Epithelial cell of prostate (primary cell): ENCODE data around the gene ZNF80.
A peak's percentile ranks its signal among the peaks of the same experiment; 100 is the strongest.

ENCODE experiments used
- DNase-seq: peaks from one replicate; pipeline ENCODE4 v3.0.0-alpha.2; 2011; ENCODE audit warnings: low read depth, low spot score
- H3K27ac ChIP-seq: fragments of 450-650 bp; 2 replicates; pipeline ENCODE4 v1.5.1; 2017; ENCODE audit warnings: mild to moderate bottlenecking

ZNF80 gene

DNA sequence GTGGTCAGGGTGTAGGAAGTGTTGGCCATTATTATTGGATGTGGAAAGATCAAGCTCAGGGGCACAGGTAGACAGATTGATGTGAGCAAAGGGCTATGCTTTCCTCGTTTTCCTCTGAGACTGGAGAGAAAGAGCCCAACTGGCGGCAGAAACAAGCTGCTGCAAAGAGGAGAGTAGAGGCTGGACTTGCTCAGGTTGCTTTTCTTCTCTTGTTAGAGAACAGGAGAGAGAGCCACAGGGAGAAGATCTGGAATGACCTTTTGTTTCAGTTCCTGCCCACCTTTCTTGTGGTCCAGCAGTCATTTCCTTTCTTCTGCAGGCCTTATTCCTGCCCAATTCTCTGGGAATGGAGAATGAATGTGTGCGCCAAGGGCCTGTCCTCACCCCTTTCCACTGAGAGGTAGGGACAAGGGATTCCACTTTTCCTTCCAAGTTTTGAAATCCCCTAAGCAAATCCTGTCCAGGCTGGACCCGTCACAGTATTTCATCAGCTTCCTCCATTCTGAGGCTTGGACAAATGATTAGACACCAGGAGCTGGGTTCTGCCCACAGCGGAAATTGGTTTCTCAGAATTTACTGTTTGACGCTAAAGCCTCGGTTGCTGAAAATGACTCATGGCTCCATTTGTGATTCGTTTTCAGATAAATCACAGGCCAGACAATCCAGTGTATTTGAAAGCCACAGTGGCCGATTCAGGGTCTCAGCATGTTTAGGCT is 16.1 kb downstream of the ZNF80 start:
- DNase-seq, result no peak
- H3K27ac ChIP-seq, result no peak overlapping the region

DNA sequence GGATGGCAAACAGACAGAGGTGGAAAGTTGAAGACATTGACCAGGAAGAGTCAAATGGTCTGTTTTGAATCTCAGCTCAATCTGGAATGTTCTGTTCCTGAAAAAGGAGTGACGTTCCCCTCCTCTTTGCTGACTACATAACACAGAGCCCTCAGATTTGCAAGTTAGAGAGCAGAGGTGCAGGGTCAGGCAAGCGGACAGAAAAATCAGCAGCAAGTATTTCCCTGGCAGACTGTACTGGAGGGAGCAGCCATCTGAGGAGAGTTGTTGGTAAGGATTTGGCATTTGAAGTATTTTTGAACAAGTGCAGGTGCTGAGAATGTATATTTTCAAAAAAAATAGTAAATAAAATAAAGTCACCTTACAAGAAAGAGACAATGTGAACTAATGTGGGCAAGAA is 17.6 kb downstream of the ZNF80 start:
- no peak overlapping the region for H3K27ac ChIP-seq
- no peak for DNase-seq

DNA sequence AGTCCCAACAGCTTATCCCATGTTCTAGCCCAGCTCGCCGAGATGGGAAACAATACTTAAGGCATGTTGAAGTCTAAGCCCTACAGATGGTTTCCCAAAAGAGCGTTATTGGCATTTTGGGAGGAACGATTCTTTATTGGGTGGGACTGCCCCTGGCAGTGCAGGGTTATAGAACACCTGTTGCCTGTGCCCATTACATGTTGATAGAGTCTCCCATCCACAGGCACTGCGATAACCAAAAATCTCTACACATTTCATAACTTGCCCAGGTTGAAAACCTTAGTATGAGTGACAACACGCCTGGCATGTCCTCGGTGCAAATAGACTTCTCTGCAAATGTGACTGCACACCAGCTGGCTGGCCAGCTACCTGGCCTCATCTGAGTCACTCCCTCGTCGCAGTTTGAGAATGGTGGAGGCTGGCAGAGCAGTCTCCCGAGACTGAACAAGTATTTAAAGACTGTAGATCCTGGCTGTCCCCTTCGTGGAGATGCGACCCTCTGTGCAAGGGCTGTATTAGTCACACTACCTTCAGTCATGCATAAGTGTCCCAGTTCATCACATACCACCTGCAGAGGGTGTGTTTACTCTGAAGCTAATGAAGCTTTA is 18.7 kb downstream of the ZNF80 start:
- H3K27ac ChIP-seq, result no peak overlapping the region
- no peak for DNase-seq

DNA sequence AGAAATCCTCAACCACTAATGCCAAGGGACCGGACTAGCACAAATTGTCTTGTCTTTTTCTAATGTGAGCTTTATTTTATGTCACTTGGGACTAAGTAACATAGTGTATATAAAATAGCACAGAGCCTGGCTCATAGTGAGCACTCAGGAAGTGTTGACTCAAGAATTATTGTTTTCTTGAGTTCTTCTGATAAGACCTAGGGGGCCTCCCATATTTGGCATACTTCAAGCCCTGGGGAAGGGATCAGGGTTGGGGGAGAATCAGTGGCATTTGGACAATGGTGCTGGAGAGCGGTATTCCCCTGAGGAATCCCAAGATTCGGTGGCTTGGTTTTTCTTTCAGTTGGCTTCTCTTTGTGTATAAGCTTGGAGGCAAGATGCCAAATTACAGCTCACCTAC is 19.4 kb downstream of the ZNF80 start:
- DNase-seq, result no peak

DNA sequence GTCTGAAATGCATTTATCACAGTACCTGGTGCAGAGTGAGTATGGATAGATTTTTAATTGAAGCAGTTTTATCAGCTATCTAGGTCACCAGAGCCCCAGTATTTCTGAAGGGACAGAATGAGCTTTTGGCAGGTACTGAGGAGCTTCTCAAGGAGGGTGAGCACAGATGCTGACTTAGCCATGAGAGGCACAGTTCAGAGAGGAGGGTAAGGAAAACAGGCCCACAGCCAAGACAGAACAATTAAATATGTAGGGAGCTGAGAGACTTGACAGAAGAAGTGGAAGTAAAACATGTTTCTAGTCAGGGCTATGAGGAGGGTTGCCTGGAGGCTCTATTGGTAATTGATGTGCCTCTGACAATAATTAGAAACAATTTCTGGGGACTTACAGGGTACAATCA is 20.1 kb downstream of the ZNF80 start:
- DNase-seq, result no peak
- no peak overlapping the region for H3K27ac ChIP-seq

More for the DNA sequence above, 19.4 kb downstream of the ZNF80 start:
- H3K27ac ChIP-seq, result no peak overlapping the region

DNA sequence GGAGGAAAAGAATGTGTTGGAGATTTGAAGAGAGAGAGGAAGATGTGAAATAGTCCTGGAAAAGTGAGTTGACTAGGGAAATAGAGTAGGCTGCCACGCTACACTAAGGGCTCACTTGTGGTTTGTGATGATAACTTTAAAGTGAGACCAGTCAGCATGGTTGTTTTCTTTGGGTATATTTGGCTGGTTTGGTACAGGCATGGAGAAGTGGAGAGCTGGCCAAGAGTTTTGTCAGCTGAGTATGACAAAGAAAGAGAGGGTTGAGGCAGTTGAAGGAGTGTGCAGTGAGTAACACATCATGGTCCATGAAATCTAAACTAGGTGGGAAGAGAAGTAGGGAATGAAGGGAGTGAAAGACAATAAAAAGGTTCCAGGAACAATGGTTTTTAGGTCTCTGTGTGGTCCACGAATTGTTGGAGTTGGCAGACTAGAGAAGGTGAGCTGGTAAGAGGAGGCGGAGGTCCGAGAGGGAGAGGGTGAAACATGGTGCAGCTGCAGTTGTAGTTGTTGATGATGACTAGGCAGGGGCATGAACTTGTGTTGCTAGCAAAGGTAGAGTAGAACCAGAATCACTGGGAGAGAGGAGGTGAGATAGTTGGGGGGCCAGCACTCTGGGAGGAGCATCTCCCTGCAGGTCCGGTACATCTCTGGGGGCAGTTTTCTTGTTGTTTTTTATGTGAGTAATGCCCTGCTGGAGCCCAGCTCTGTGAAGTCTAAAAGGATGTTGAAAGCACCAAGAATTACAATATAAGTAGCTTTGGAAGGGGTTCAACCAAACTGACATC is 21.0 kb downstream of the ZNF80 start:
- DNase-seq, result no peak
- H3K27ac ChIP-seq, result no peak overlapping the region

DNA sequence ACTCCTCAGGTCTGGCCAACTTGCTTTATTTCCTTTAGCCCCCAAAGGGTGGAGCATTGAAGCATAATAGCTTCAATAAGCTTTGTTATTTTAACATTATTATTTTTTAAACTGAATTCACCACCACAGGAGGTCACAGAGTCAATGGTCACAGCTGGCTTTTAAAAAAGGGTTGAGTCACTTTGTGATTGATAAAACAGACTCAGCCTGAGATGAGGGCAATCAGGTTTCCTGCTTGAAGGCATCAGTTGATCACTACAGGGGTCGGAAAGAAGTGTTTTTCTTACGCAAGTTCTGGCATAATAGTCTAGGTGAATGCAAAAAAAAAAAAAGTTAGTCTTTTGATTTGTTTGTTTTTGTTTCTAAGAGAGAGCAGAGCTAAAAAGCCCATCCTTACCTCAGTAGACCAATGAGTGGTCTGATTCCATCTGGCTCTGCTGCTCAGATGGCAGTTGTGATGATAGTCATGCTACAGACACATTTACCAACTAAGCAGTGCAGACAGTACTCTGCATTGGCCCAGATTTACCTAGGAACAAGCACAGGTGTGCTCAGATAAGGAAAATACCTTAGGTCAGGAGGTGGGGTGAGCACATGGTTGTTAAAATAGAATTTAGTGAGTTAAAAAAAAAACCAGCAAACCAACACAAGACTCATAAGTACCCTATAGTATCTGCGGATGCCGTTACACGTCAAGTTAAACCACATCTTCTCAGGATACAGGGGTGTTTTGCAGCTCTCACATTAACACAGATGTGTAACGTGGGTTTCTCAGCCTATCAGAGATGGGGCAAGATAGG is 22.6 kb downstream of the ZNF80 start:
- no peak overlapping the region for H3K27ac ChIP-seq
- no peak for DNase-seq

DNA sequence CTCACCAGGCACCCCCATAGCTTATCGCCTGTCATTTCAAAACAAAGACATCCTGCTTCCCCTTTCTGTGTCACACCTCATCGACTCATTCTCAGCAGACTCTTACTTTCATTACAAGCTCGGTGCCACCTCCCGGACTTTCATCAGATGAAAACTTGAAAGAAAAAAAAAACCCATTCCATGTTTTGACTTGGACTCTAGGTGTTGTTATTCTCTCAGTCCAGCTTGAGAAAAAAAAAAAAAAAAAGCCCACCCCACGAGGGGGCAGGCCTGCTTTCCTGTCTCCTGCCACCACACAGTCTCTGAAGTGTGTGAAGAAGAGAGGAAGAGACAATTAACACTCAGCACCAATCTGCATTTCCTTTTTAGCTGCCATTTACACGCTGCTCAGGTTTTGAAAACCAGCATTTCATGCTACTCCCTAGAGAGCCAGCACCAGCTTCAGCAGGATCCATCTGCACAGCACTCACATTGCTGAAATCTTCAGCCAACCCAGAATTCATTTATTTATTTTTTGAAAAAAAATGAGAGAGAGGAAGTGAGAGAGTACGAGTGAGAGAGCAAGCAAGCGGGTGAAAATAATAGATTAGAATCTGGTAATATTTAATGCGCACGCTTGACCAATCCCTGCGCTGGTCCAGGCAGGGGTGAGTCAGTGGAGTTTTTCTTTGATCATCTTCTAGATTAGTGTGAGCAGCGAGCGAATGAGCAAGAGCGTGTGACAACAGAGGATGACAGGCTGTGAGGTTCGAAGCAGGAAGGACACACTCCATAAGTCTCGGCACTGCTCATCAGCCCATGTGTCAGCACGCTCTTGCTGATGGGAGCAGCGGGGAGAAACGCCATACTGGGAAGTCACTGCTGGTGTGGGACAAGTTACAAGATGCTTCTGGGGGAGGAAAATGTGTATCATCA is 23.5 kb downstream of the ZNF80 start:
- H3K27ac ChIP-seq, result no peak overlapping the region
- DNase-seq, result peak; percentile 56

DNA sequence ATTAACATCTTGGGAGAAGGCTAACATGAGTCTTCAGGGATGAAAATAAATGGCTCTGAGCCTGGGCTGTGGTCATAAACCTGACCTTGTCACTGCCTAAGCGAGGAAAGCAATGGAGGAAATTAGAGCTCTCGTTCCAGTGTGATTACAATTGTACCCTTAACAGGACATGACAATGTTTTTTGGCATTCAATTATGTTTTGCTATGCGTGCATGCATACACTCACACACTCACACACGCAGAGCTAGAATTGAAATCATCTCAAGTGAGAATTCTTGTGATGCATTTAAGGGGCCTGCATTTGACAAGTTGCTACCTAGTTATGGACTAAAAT is 24.1 kb downstream of the ZNF80 start:
- DNase-seq, result no peak
- no peak overlapping the region for H3K27ac ChIP-seq

DNA sequence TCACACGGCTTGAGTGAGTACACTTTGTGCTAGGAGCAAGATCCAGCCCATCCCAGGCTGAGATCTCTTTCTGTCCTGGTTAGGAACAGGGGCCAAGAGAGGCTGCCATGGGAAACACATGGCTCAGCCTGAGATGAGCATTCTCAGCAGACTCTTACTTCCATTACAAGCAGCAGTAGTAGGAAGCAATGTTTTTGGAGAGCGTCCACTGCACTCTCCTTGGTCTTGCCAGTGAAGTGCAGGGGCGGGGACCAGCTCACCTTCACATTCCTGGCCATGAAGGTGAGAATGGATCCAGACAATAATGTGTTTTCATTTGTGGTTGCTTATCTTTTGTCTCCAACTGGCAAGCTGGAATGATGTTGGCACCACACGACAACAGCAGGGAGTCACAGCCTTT is 24.7 kb downstream of the ZNF80 start:
- no peak overlapping the region for H3K27ac ChIP-seq
- no peak for DNase-seq

DNA sequence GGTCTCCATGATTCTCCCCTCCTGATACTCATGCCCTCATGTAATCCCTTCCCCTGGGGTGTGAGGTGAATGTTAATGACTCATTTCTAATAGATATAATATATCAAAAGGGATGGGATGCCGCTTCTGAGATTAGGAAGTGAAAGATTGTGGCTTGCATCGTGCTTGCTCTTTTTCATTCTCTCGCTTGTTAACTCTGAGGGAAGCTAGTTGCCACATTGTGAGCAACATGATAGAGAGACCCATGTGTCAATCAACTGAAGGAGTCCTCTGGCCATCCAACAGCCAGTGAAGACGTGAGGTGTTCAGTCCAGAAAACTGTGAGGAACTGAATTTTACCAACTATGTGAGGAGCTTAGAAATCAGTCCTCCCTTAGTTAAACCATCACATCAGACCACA is 29.6 kb downstream of the ZNF80 start:
- no peak for DNase-seq
- no peak overlapping the region for H3K27ac ChIP-seq

DNA sequence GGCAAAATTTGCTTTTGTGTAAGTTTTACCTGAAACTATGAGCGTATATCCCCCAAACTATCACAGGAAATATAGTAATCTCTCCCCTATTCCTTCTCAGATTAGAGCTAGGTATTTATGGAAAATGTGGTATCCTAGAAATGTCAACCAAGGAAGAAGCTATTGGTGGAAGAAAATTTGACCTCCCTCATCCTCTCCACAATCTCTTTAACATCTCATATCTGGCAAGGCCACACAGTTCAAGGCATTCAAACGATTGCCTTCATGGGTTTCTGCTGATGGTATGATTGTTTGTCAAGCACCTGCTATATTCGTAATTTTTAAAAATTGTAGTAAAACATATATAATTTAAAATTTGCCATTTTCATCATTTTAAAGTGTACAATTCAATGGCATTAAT is 31.0 kb downstream of the ZNF80 start:
- no peak overlapping the region for H3K27ac ChIP-seq
- DNase-seq, result no peak

DNA sequence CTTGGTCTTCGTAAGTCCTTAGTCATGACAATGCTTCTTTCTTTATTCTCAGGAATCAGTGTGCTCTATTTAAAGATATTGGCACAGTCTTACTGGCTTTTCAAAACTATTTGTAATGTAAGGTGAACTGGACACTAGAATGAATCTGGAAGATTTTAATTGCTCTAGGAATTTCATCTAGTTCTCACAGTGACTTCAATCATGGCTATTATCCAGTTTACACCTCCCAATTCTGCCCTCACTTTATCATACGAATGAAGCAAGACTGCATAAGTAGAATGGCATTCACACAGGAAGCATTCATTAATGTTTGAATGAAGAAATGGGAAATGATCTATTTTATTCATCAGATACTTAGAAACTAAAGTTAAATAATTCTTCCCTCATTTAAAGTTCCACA is 31.8 kb downstream of the ZNF80 start:
- H3K27ac ChIP-seq, result no peak overlapping the region
- DNase-seq, result no peak

DNA sequence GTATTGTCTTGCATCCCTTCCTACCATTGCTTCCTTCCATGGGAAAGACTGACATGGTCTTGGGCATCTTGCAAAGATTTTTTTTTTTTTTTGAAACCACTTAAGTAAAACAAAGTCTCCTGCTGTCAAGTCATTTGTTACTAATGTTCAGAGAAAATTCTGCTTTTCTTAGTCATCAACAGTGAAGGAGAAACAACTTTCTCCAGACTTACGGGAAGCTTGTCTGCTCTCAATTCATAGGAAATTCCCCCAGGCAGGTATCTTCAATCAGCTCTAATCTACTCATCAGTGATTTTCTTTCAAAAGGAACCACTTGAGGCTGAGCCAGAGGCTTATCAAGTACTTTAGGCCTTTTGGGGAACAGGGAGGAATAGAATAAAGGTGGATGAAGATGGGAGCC is 42.6 kb downstream of the ZNF80 start:
- no peak overlapping the region for H3K27ac ChIP-seq
- DNase-seq, result no peak

DNA sequence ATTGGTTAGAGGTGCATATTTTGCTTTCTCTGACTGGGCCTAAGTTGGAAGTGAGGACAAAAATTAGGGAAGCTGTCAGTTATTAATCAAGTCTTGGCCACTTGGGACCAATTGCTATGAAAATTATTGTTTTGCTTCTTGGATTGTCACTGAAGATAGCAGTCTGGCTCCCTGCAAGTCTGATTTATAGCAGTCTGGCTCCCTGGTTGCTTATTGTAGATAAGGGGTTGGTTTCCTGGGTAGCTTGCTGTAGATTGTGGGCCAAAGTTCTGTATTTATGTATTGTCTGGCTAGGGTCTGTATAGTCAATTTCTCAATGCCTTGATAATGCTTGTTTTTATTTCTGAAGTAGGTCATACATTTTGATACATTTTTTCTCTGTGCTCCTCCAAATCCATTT is 45.2 kb downstream of the ZNF80 start:
- H3K27ac ChIP-seq, result no peak overlapping the region

DNA sequence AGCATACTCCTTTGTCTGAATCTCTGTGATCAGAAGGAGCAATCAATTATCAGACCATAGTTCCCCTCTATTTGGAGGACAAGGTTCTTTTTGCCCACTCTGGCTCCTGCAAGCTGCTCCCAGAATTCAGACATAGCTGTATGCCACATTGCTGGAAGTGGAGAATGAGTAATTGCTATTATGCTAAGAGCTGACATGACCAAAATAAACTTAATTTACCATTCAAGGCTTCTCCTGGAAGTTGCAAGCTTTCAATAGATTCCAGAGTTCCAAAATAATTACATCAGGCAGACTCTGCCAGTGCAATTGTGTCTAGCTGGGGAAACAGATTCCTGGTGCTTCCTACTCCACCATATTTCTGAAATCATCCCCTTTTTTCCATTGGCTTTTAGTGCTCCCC is 50.9 kb downstream of the ZNF80 start:
- DNase-seq, result no peak
- H3K27ac ChIP-seq, result no peak overlapping the region

More for the DNA sequence above, 45.2 kb downstream of the ZNF80 start:
- no peak for DNase-seq
